Ovary (tissue), 9 donors: ENCODE measurements around the gene DENND1A. TPM values are rescaled to one million over a fixed set of nuclear protein-coding genes. Genes with fewer than 3 reads are reported as not detected.

Experiments used
- DNase-seq, 5 donors: peaks; one replicate each; pipeline ENCODE4 v3.0.0-alpha.2; 2019 to 2020
- H3K27ac ChIP-seq, 2 donors: fragments of 200-600 bp; one replicate each; pipeline versions ENCODE4 v1.5.1 to v1.8.0; 2019 to 2022
- H3K27me3 ChIP-seq: fragments of 200-600 bp; one replicate; pipeline ENCODE4 v1.8.0; 2022
- H3K36me3 ChIP-seq: fragments of 200-600 bp; sonication (generic); one replicate; pipeline ENCODE4 v1.5.1; 2019
- H3K4me1 ChIP-seq: one replicate; pipeline ENCODE4 v1.8.1; 2013; ENCODE audit warnings: mild to moderate bottlenecking, moderate library complexity; ENCODE audit not compliant: insufficient read depth
- H3K4me3 ChIP-seq: fragments of 200-600 bp; sonication (generic); one replicate; pipeline ENCODE4 v1.5.1; 2017
- H3K9me3 ChIP-seq, 2 donors: fragments of 200-600 bp in 1 of 2; sonication (generic) in 1 of 2; one replicate each; pipeline versions ENCODE4 v1.5.1 to v1.8.1; 2013 to 2019; ENCODE audit warnings: mild to moderate bottlenecking in 1 of 2, moderate library complexity in 1 of 2
- EP300 ChIP-seq: sonication (generic); formaldehyde crosslinking; IDR thresholded peaks from one replicate; pipeline ENCODE4 v1.6.1; 2017; ENCODE audit warnings: antibody characterized with exemption
- POLR2A ChIP-seq: fragments of 450-650 bp; IDR thresholded peaks from one replicate; pipeline ENCODE4 v1.6.1; 2017; ENCODE audit warnings: antibody characterized with exemption, mild to moderate bottlenecking, moderate library complexity
- WGBS, 3 donors: extraction: QIAGEN DNeasy Blood & Tissue Kit in 1 of 3; methylation state at CpG; one replicate each; pipeline versions ENCODE4 v1.1.5 to v1.1.7; 2013 to 2017; 5-methylcytosine and 5-hydroxymethylcytosine counted together
- intact Hi-C, 4 donors: fragments of 100-400 bp; cut with DNase I; formaldehyde crosslinking; loops; one replicate each; pipeline versions ENCODE4 v1.11.0 to v1.15.1; 2022 to 2023
- polyA plus RNA-seq, 2 donors: library from polyadenylated mRNA; stranded (reverse); fragments of 200-250 nt in 1 of 2; fragments of 350-450 nt in 1 of 2; fragmentation: Illumina TruSeq in 1 of 2; extraction: RNeasy Lipid Tissue Mini Kit (QIAGEN cat#74804) in 1 of 2; gene quantifications; one replicate each; pipeline ENCODE4 v1.2.3, GENCODE V29; 2013 to 2014
- total RNA-seq, 7 donors: library from RNA; depleted of rRNA in 2 of 7; stranded (reverse); fragments of >200 nt in 2 of 7; fragmentation: NEBNext Ultra II Directional in 3 of 7; extraction: Animal tissue kit (Norgen Biotek cat#: 25700) in 3 of 7; gene quantifications; one replicate each; pipeline versions ENCODE4 v1.1.0 to v1.2.4, GENCODE V29; 2016 to 2023
- TF ChIP-seq, protein P1 (sequence below), 3 donors: fragments of 450-650 bp in 2 of 3; fragments of 200-600 bp in 1 of 3; IDR thresholded peaks; one replicate each; pipeline versions ENCODE4 v1.5.1 to v1.8.0; 2016 to 2022; ENCODE audit warnings: antibody characterized with exemption in 3 of 3, mild to moderate bottlenecking in 1 of 3
- donor health status: DM: no; HTN: no; CAD: no; lungs with moderate emphysema.
- donor health status: DM: no; HTN: no; CAD: no.
- donor health status: Bipolar disorder and iron deficiency.
- donor health status: DM: yes; HTN: yes; CAD: no.
- donor health status: DM: no; HTN: no; CAD: no.
- donor health status: DM: yes; HTN: yes; CAD: no.

Gene DENND1A
- total and polyA plus RNA-seq, 9 donors, result 10.4 to 24.5 (median 17.1) TPM

DNA sequence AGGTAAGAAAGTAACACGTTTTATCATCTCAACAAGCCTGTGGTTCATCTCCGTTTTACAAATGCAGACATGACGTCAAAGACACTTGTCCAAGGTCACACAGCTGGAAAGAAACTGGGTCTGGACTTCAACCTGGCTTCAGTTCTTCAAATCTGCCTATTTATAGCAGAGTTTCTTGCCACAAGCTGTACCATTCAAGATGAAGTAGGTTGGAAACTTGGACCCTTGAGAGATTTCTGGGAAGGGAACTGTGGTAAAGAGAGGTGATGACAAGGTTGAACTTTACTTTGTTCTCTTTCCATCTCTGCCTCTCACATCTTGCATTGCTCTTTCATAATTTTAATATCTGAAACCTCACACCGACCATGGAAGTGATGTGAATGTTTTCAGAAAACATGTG, 29.9 kb upstream of the DENND1A start:
- intact Hi-C loops, result no loop called here
- H3K9me3 ChIP-seq, result no peaks in the 10 kb centered on the region
- H3K36me3 ChIP-seq, result no peaks in the 10 kb centered on the region
- no peak overlapping the region for H3K27ac ChIP-seq
- no peak for DNase-seq
- TF ChIP-seq EP300 (no peak), POLR2A (no peak)
- TF ChIP-seq, protein P1, sequence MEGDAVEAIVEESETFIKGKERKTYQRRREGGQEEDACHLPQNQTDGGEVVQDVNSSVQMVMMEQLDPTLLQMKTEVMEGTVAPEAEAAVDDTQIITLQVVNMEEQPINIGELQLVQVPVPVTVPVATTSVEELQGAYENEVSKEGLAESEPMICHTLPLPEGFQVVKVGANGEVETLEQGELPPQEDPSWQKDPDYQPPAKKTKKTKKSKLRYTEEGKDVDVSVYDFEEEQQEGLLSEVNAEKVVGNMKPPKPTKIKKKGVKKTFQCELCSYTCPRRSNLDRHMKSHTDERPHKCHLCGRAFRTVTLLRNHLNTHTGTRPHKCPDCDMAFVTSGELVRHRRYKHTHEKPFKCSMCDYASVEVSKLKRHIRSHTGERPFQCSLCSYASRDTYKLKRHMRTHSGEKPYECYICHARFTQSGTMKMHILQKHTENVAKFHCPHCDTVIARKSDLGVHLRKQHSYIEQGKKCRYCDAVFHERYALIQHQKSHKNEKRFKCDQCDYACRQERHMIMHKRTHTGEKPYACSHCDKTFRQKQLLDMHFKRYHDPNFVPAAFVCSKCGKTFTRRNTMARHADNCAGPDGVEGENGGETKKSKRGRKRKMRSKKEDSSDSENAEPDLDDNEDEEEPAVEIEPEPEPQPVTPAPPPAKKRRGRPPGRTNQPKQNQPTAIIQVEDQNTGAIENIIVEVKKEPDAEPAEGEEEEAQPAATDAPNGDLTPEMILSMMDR (IDR thresholded peaks at IDR 0.05), result no peak
- 20 to 45% (median 25%) methylated on average over 4 of the region's 4 CpGs for WGBS, 3 donors
- no peak overlapping the region for H3K4me3 ChIP-seq
- H3K4me1 ChIP-seq, result no peaks in the 10 kb centered on the region
- no peaks in the 10 kb centered on the region for H3K27me3 ChIP-seq

DNA sequence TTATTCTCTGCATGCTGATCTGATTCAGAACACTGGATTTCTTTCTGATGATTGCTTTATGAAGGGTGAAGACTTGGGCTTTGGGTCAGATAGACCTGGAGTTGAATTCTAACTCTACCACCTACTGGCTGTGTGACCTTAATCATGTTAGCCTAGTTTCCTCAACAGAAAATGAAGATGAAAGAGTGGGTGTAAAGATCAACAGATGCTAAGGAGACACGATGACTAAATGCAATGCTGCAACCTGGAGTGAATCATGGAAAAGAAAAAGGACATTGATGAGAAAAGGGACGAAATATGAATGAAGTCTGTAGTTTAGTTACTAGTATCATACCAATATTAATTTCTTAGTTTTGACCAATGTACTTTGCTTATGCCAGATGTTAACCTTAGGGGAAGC, 27.8 kb upstream of the DENND1A start:
- TF ChIP-seq EP300 (no peak), POLR2A (no peak)
- TF ChIP-seq, protein P1 (IDR thresholded peaks at IDR 0.05), result no peak
- Histone ChIP-seq H3K9me3 (no peaks in the 10 kb centered on the region), H3K27me3 (no peaks in the 10 kb centered on the region), H3K27ac (no peak overlapping the region), H3K36me3 (no peaks in the 10 kb centered on the region), H3K4me1 (no peaks in the 10 kb centered on the region), H3K4me3 (no peak overlapping the region)
- DNase-seq, result no peak
- 71 to 84% (median 77%) methylated on average over 2 of the region's 2 CpGs for WGBS, 3 donors
- intact Hi-C loops, result no loop called here

DNA sequence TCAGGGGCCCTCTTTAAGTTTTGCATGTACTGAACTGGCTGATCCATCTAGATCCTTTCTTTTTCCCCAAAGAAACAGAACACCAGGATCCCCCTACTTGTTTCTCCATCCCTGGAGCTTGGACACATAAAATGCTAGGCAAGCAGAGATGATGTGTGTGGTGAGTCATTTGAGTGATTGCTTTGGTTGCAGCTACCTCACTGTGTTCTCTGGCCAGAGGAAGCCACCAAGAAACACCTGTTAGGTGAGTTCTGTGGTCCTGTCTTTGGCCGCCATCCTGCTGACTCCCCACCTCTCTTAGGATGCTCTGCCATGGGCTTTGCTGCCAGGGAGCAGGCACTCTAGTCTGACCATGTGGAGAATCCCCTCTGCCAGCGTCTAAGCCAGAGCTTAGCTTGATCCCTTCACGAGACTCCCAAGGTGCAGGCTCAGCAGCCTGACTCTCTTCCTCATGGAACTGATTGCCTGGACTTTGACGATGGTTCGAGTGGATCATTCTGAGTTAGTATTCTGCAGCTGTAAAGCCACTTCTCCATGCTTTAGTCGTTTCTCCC, 27.3 kb upstream of the DENND1A start:
- Histone ChIP-seq H3K27ac (no peak overlapping the region), H3K9me3 (no peaks in the 10 kb centered on the region), H3K27me3 (no peaks in the 10 kb centered on the region), H3K4me1 (no peaks in the 10 kb centered on the region), H3K36me3 (no peaks in the 10 kb centered on the region), H3K4me3 (no peak overlapping the region)
- TF ChIP-seq POLR2A, result no peak
- no peak for TF ChIP-seq EP300
- TF ChIP-seq, protein P1 (IDR thresholded peaks at IDR 0.05), result no peak
- WGBS, 3 donors, result 80 to 87% (median 82%) methylated on average over 6 of the region's 6 CpGs
- intact Hi-C loops, result no loop called here
- no peak for DNase-seq

DNA sequence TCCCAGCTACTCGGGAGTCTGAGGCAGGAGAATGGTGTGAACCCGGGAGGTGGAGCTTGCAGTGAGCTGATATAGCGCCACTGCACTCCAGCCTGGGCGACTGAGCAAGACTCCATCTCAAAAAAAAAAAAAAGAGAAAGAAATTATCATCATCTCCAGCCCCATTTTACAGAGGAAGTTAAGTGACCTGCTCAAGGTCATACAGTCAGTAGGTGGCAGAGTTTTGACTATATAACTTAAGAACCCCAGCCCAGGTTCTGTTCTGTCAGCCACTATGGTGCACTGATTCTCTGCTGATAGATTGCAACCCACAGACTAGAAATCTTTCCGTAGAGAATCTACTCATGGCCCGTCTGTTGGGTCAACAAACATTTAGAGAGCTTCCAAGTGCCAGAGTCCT, 25.7 kb upstream of the DENND1A start:
- H3K4me3 ChIP-seq, result no peak overlapping the region
- no peaks in the 10 kb centered on the region for H3K4me1 ChIP-seq
- H3K27me3 ChIP-seq, result no peaks in the 10 kb centered on the region
- H3K36me3 ChIP-seq, result no peaks in the 10 kb centered on the region
- no peak overlapping the region for H3K27ac ChIP-seq
- H3K9me3 ChIP-seq, result no peaks in the 10 kb centered on the region
- no peak for DNase-seq
- TF ChIP-seq, protein P1 (IDR thresholded peaks at IDR 0.05), result no peak
- TF ChIP-seq EP300, result no peak
- WGBS, 3 donors, result 84 to 92% (median 84%) methylated on average over 6 of the region's 6 CpGs
- intact Hi-C loops, result no loop called here
